COLO668 (cell line): ENCODE results near the gene APOE.
"Not testable (repeated sequence)": the region's sequence is repeated elsewhere in the genome, so short reads cannot be mapped to it uniquely, and the experiment has no call there.

ENCODE experiments used
- DNase-seq: peaks from one replicate; lab custom pipeline; 2025; ENCODE audit not compliant: unreplicated experiment; lab: John Stamatoyannopoulos, UW

Gene APOE

GRCh38 chr19:44883922-44884321 lies 21.7 kb upstream of the APOE start:
- no peak for DNase-seq

GRCh38 chr19:44884566-44884965 lies 21.0 kb upstream of the APOE start:
- DNase-seq, result no peak

GRCh38 chr19:44886141-44886540 lies 19.5 kb upstream of the APOE start:
- no peak for DNase-seq

- no peak for DNase-seq
Measured at GRCh38 chr19:44887648-44888047, 17.9 kb upstream of the APOE start.

- DNase-seq, result not testable (repeated sequence)
Measured at GRCh38 chr19:44888335-44888734, 17.3 kb upstream of the APOE start.

GRCh38 chr19:44889830-44890365 lies 15.7 kb upstream of the APOE start:
- no peak for DNase-seq

- DNase-seq, result peak; percentile 99
Measured at GRCh38 chr19:44890366-44891015, 15.1 kb upstream of the APOE start.

GRCh38 chr19:44891016-44891882 lies 14.3 kb upstream of the APOE start, which contains the start of gene TOMM40:
Gene TOMM40, plus strand, starts transcription at chr19:44891254. Its CDS starts 162 bp downstream, at chr19:44891416.
- DNase-seq, result peak; percentile 40

- DNase-seq, result no peak
Measured at GRCh38 chr19:44892932-44893331, 12.7 kb upstream of the APOE start.

- no peak for DNase-seq
Measured at GRCh38 chr19:44893332-44894051, 12.1 kb upstream of the APOE start.

- no peak for DNase-seq
Measured at GRCh38 chr19:44894052-44894400, 11.6 kb upstream of the APOE start.

GRCh38 chr19:44894946-44895345 lies 10.7 kb upstream of the APOE start:
- no peak for DNase-seq

- DNase-seq, result no peak
Measured at GRCh38 chr19:44897835-44898234, 7.8 kb upstream of the APOE start.

GRCh38 chr19:44900328-44901244 lies 5.0 kb upstream of the APOE start:
- DNase-seq, result no peak

GRCh38 chr19:44903216-44903601 lies 2.4 kb upstream of the APOE start:
- no peak for DNase-seq

GRCh38 chr19:44903602-44904425 lies 1.8 kb upstream of the APOE start:
- DNase-seq, result peak; percentile 44

GRCh38 chr19:44904426-44904994 lies 1.1 kb upstream of the APOE start:
- DNase-seq, result no peak

- no peak for DNase-seq
Measured at GRCh38 chr19:44907613-44908012, 2.0 kb downstream of the APOE start.
